ENCODE measurements around the gene MCU.

The MCU gene

GRCh38 chr10:72790216-72790990, 98.5 kb downstream of the MCU start:
- TF ChIP-seq SIN3A (IDR thresholded peaks at IDR 0.05; ENCODE audit: borderline replicate concordance, insufficient read depth, low read length) (no peak), FOXP2 (optimal IDR thresholded peaks at IDR 0.05; ENCODE audit: borderline replicate concordance, extremely low read depth, extremely low read length, insufficient read depth) (no peak), TAF1 (IDR thresholded peaks at IDR 0.05; ENCODE audit: borderline replicate concordance, insufficient read depth, low read length) (no peak), POLR2AphosphoS5 (IDR thresholded peaks at IDR 0.05; ENCODE audit: low read depth, low read length) (no peak), REST (IDR thresholded peaks at IDR 0.05; ENCODE audit: insufficient read depth in 1 of 2, low read depth in 2 of 2, low read length in 2 of 2) (no peak)

GRCh38 chr10:72792288-72792687, 100.3 kb downstream of the MCU start:
- no peak for TF ChIP-seq FOXP2 (optimal IDR thresholded peaks at IDR 0.05; ENCODE audit: borderline replicate concordance, extremely low read depth, extremely low read length, insufficient read depth)
- no peak for TF ChIP-seq SIN3A (IDR thresholded peaks at IDR 0.05; ENCODE audit: borderline replicate concordance, insufficient read depth, low read length)
- no peak for TF ChIP-seq TAF1 (IDR thresholded peaks at IDR 0.05; ENCODE audit: borderline replicate concordance, insufficient read depth, low read length)
- TF ChIP-seq POLR2AphosphoS5 (IDR thresholded peaks at IDR 0.05; ENCODE audit: low read depth, low read length), result no peak
- TF ChIP-seq REST (IDR thresholded peaks at IDR 0.05; ENCODE audit: insufficient read depth in 1 of 2, low read depth in 2 of 2, low read length in 2 of 2), result no peak

GRCh38 chr10:72793752-72794151, 101.8 kb downstream of the MCU start:
- no peak for TF ChIP-seq FOXP2 (optimal IDR thresholded peaks at IDR 0.05; ENCODE audit: borderline replicate concordance, extremely low read depth, extremely low read length, insufficient read depth)
- no peak for TF ChIP-seq SIN3A (IDR thresholded peaks at IDR 0.05; ENCODE audit: borderline replicate concordance, insufficient read depth, low read length)
- TF ChIP-seq POLR2AphosphoS5 (IDR thresholded peaks at IDR 0.05; ENCODE audit: low read depth, low read length), result no peak
- TF ChIP-seq TAF1 (IDR thresholded peaks at IDR 0.05; ENCODE audit: borderline replicate concordance, insufficient read depth, low read length), result no peak
- no peak for TF ChIP-seq REST (IDR thresholded peaks at IDR 0.05; ENCODE audit: insufficient read depth in 1 of 2, low read depth in 2 of 2, low read length in 2 of 2)

- TF ChIP-seq POLR2AphosphoS5 (IDR thresholded peaks at IDR 0.05; ENCODE audit: low read depth, low read length) (no peak), SIN3A (IDR thresholded peaks at IDR 0.05; ENCODE audit: borderline replicate concordance, insufficient read depth, low read length) (no peak), FOXP2 (optimal IDR thresholded peaks at IDR 0.05; ENCODE audit: borderline replicate concordance, extremely low read depth, extremely low read length, insufficient read depth) (no peak), TAF1 (IDR thresholded peaks at IDR 0.05; ENCODE audit: borderline replicate concordance, insufficient read depth, low read length) (no peak), REST (IDR thresholded peaks at IDR 0.05; ENCODE audit: insufficient read depth in 1 of 2, low read depth in 2 of 2, low read length in 2 of 2) (no peak)
These were observed 102.3 kb downstream of the MCU start for GRCh38 chr10:72794260-72794659.

All from PFSK-1 (cell line).